BLaER1 treated with 17β-estradiol and CSF1 and Interleukin-3, amounts not matched to agents 10 nM and 100 nM (cell line): ENCODE results near the gene AGPAT1.
A peak's percentile ranks its signal among the peaks of the same experiment; 100 is the strongest.
"Not testable (repeated sequence)": the region's sequence is repeated elsewhere in the genome, so short reads cannot be mapped to it uniquely, and the experiment has no call there.

Experiments
- H3K27ac ChIP-seq, 11 experiments: shearing (Covaris generic); formaldehyde crosslinking; 2 replicates each; pipeline ENCODE4 v1.8.1; 2022
- H3K27me3 ChIP-seq, 11 experiments: shearing (Covaris generic); formaldehyde crosslinking; 2 replicates each; pipeline ENCODE4 v1.8.1; 2022
- H3K36me3 ChIP-seq, 11 experiments: shearing (Covaris generic); formaldehyde crosslinking; 2 replicates each; pipeline ENCODE4 v1.8.1; 2022
- H3K4me1 ChIP-seq, 10 experiments: shearing (Covaris generic); formaldehyde crosslinking; 2 replicates each; pipeline ENCODE4 v1.8.1; 2022
- H3K4me2 ChIP-seq, 11 experiments: shearing (Covaris generic); formaldehyde crosslinking; 2 replicates each; pipeline ENCODE4 v1.8.1; 2022
- H3K4me3 ChIP-seq, 10 experiments: shearing (Covaris generic); formaldehyde crosslinking; 2 replicates each; pipeline ENCODE4 v1.8.1; 2022
- H3K9ac ChIP-seq, 11 experiments: shearing (Covaris generic); formaldehyde crosslinking; 2 replicates each; pipeline ENCODE4 v1.8.1; 2022
- H3K9me3 ChIP-seq, 11 experiments: shearing (Covaris generic); formaldehyde crosslinking; replicated peaks in 1 of 11; 2 replicates each; pipeline ENCODE4 v1.8.1; 2022
- H4K20me1 ChIP-seq, 11 experiments: shearing (Covaris generic); formaldehyde crosslinking; 2 replicates each; pipeline ENCODE4 v1.8.1; 2022
- Cebpa-rat ChIP-seq, 11 experiments: shearing (Covaris generic); IDR thresholded peaks; 2 replicates each; pipeline ENCODE4 v1.8.1; 2022

Gene AGPAT1

GRCh38 chr6:32189069-32189741 is 13.3 kb upstream of the AGPAT1 start:
- Histone ChIP-seq H3K4me3 (peak overlapping the region; percentile 77 to 91 (median 82)), H3K27me3 (no peaks in the 10 kb centered on the region), H3K9ac (peak overlapping the region; percentile 92 to 97 (median 94)), H4K20me1 (peaks cover 0 to 24% (median 7%) of the 10 kb centered on the region in 11 experiments; a peak in 9 of 22 replicates), H3K27ac (peak overlapping the region; percentile 88 to 99 (median 97)), H3K4me2 (peak overlapping the region; percentile 91 to 100 (median 98)), H3K9me3 (no peaks in the 10 kb centered on the region), H3K4me1 (peaks cover 50 to 72% (median 63%) of the 10 kb centered on the region in 10 experiments), H3K36me3 (peaks cover 23 to 36% (median 31%) of the 10 kb centered on the region in 11 experiments)
- no peak for TF ChIP-seq Cebpa-rat (IDR thresholded peaks at IDR 0.05)

GRCh38 chr6:32188381-32189068 is 12.6 kb upstream of the AGPAT1 start:
- peak overlapping the region; percentile 77 to 91 (median 82) for H3K4me3 ChIP-seq
- H3K9me3 ChIP-seq: no peaks in the 10 kb centered on the region
- peak overlapping the region; percentile 88 to 99 (median 97); a peak in 21 of 22 replicates for H3K27ac ChIP-seq
- H4K20me1 ChIP-seq: peaks cover 0 to 30% (median 7%) of the 10 kb centered on the region in 11 experiments; a peak in 9 of 22 replicates
- peaks cover 30 to 43% (median 38%) of the 10 kb centered on the region in 11 experiments for H3K36me3 ChIP-seq
- peak overlapping the region; percentile 92 to 97 (median 94) for H3K9ac ChIP-seq
- H3K4me1 ChIP-seq: peaks cover 50 to 65% (median 60%) of the 10 kb centered on the region in 10 experiments
- no peak for TF ChIP-seq Cebpa-rat (IDR thresholded peaks at IDR 0.05)
- H3K4me2 ChIP-seq: peak overlapping the region; percentile 91 to 100 (median 98)
- H3K27me3 ChIP-seq: no peaks in the 10 kb centered on the region

- peak overlapping the region; percentile 91 to 100 (median 98) for H3K4me2 ChIP-seq
- not testable (repeated sequence) for H3K9me3 ChIP-seq
Observed at GRCh38 chr6:32187725-32188380, 12.0 kb upstream of the AGPAT1 start.

GRCh38 chr6:32187009-32187709 is 11.3 kb upstream of the AGPAT1 start:
- Histone ChIP-seq H3K9ac (peak overlapping the region; percentile 5 to 96 (median 56); a peak in 19 of 22 replicates), H4K20me1 (peaks cover 0 to 37% (median 7%) of the 10 kb centered on the region in 11 experiments; a peak in 9 of 22 replicates), H3K27ac (peak overlapping the region in 10 of 11 experiments; percentile 2 to 55 (median 38); a peak in 15 of 22 replicates), H3K4me1 (peaks cover 49 to 67% (median 55%) of the 10 kb centered on the region in 10 experiments), H3K27me3 (no peaks in the 10 kb centered on the region), H3K4me3 (peak overlapping the region; percentile 5 to 91 (median 78); a peak in 15 of 20 replicates), H3K9me3 (no peaks in the 10 kb centered on the region), H3K36me3 (peaks cover 44 to 56% (median 51%) of the 10 kb centered on the region in 11 experiments), H3K4me2 (peak overlapping the region; percentile 91 to 100 (median 98))
- no peak for TF ChIP-seq Cebpa-rat (IDR thresholded peaks at IDR 0.05)

More at GRCh38 chr6:32187725-32188380, 12.0 kb upstream of the AGPAT1 start:
- Histone ChIP-seq H3K4me1 (peaks cover 49 to 61% (median 57%) of the 10 kb centered on the region in 10 experiments), H3K36me3 (peaks cover 37 to 49% (median 44%) of the 10 kb centered on the region in 11 experiments), H4K20me1 (peaks cover 0 to 33% (median 7%) of the 10 kb centered on the region in 11 experiments; a peak in 9 of 22 replicates), H3K9ac (peak overlapping the region; percentile 92 to 97 (median 94); a peak in 16 of 22 replicates), H3K27ac (peak overlapping the region in 5 of 11 experiments; percentile 94 to 99 (median 97); a peak in 4 of 22 replicates), H3K4me3 (peak overlapping the region; percentile 48 to 91 (median 82); a peak in 16 of 20 replicates)
- H3K27me3 ChIP-seq: not testable (repeated sequence)

- peak overlapping the region; percentile 5 to 96 (median 56); a peak in 19 of 22 replicates for H3K9ac ChIP-seq
- not testable (repeated sequence) for H3K27me3 ChIP-seq, H3K9me3 ChIP-seq
- peak overlapping the region in 10 of 11 experiments; percentile 2 to 55 (median 38); a peak in 15 of 22 replicates for H3K27ac ChIP-seq
- H3K4me2 ChIP-seq: peak overlapping the region; percentile 91 to 100 (median 98)
- H4K20me1 ChIP-seq: peaks cover 0 to 37% (median 7%) of the 10 kb centered on the region in 11 experiments; a peak in 9 of 22 replicates
- H3K36me3 ChIP-seq: peaks cover 51 to 64% (median 60%) of the 10 kb centered on the region in 11 experiments
- H3K4me1 ChIP-seq: peaks cover 43 to 72% (median 55%) of the 10 kb centered on the region in 10 experiments
- peak overlapping the region in 5 of 10 experiments; percentile 48 to 91 (median 83); a peak in 9 of 20 replicates for H3K4me3 ChIP-seq
Observed at GRCh38 chr6:32186151-32186840, 10.4 kb upstream of the AGPAT1 start.

- peaks cover 38 to 73% (median 54%) of the 10 kb centered on the region in 10 experiments for H3K4me1 ChIP-seq
- H3K9me3 ChIP-seq, H3K27me3 ChIP-seq, H3K27ac ChIP-seq, H3K4me3 ChIP-seq: not testable (repeated sequence)
- peaks cover 0 to 37% (median 7%) of the 10 kb centered on the region in 11 experiments; a peak in 9 of 22 replicates for H4K20me1 ChIP-seq
- peak overlapping the region in 4 of 11 experiments; percentile 44 to 96 (median 78); a peak in 5 of 22 replicates for H3K9ac ChIP-seq
- peaks cover 57 to 69% (median 65%) of the 10 kb centered on the region in 11 experiments for H3K36me3 ChIP-seq
- H3K4me2 ChIP-seq: peak overlapping the region in 5 of 11 experiments; percentile 5 to 99 (median 97); a peak in 7 of 22 replicates
Observed at GRCh38 chr6:32185681-32186131, 9.8 kb upstream of the AGPAT1 start.

GRCh38 chr6:32184084-32184640 is 8.3 kb upstream of the AGPAT1 start, which contains the start of gene AGER:
AGER (minus strand) TSS chr6:32184253; CDS start chr6:32184222, 31 bp downstream.
- H3K4me3 ChIP-seq: no peak within 1 kb of the TSS
- H3K4me1 ChIP-seq: peaks cover 42 to 88% (median 66%) of the 10 kb centered on the region in 10 experiments
- H3K9ac ChIP-seq: peak within 1 kb of the TSS in 10 of 11 experiments; percentile 26 to 66 (median 36); a peak in 12 of 22 replicates
- H3K9me3 ChIP-seq: no peaks in the 10 kb centered on the region
- 0 out of 22 replicates have a peak, but pooled peaks of 1 of the 11 experiments have one; percentile 38 for TF ChIP-seq Cebpa-rat (IDR thresholded peaks at IDR 0.05)
- H3K4me2 ChIP-seq: peak within 1 kb of the TSS in 2 of 11 experiments; percentile 26 to 95; a peak in 2 of 22 replicates
- H3K27me3 ChIP-seq: no peaks in the 10 kb centered on the region
- peaks cover 0 to 37% (median 7%) of the 10 kb centered on the region in 11 experiments; a peak in 9 of 22 replicates for H4K20me1 ChIP-seq
- H3K27ac ChIP-seq: peak within 1 kb of the TSS in 4 of 11 experiments; percentile 12 to 37 (median 29); a peak in 7 of 22 replicates
- peaks cover 66 to 81% (median 75%) of the 10 kb centered on the region in 11 experiments for H3K36me3 ChIP-seq
